ENCODE results near the gene FALEC. TPM values are rescaled to one million over a fixed set of nuclear protein-coding genes. Genes with fewer than 3 reads are reported as not detected.

Gene FALEC
- polyA plus RNA-seq, 2 of the 4 experiments (the other 2 are of a cell fraction): 0.36 to 0.80 TPM

- ATAC-seq (peak; percentile 44 to 66), DNase-seq (ENCODE audit: low read depth in 1 of 2, low spot score in 1 of 2) (peak; percentile 90 to 91), FAIRE-seq (no peak)
- ChIA-PET CTCF (interaction anchor here (0.5 to 11.6 kb wide), 86 partner anchors 7 to 649 kb away, joined by 3 to 210 read pairs (median 4); partner anchors contain the start of genes ADAMTSL4, CTSK, ENSA and FALEC), POLR2A (interaction anchor here (0.7 to 7.6 kb wide), 19 partner anchors 9 to 420 kb away, joined by 3 to 201 read pairs (median 5); partner anchors contain the start of genes ENSA, FALEC, GOLPH3L and MCL1)
- Histone ChIP-seq H3K4me3 (peak overlapping the region; percentile 46), H3K9me3 (no peaks in the 10 kb centered on the region), H3K4me2 (peak overlapping the region; percentile 96), H3K27ac (peak overlapping the region; percentile 97 to 99), H3K4me1 (peaks cover 50% of the 10 kb centered on the region)
- 17% methylated on average over 16 of the region's 17 CpGs for WGBS (ENCODE audit: missing lambda C conversion rate)
- TF ChIP-seq CBX8 (IDR thresholded peaks at IDR 0.05) (no peak), KDM1A (IDR thresholded peaks at IDR 0.05; ENCODE audit: low read depth) (no peak), MYC (IDR thresholded peaks at IDR 0.05; ENCODE audit: borderline replicate concordance, low read length) (no peak), SMC3 (IDR thresholded peaks at IDR 0.05) (peak; percentile 79), RNF2 (IDR thresholded peaks at IDR 0.05; ENCODE audit: borderline replicate concordance, low read depth) (no peak), MAFK (IDR thresholded peaks at IDR 0.05; ENCODE audit: partially characterized antibody) (no peak), NFE2L2 (conservative IDR thresholded peaks at IDR 0.05; ENCODE audit: low read length) (no peak), GATA3 (IDR thresholded peaks at IDR 0.05; ENCODE audit: borderline replicate concordance) (no peak), POLR2A (IDR thresholded peaks at IDR 0.05; ENCODE audit: low read length) (no peak), HES2 (IDR thresholded peaks at IDR 0.05) (no peak), JUNB (IDR thresholded peaks at IDR 0.05) (no peak), ZFP36 (IDR thresholded peaks at IDR 0.05; ENCODE audit: borderline replicate concordance, partially characterized antibody) (no peak), CHD4 (IDR thresholded peaks at IDR 0.05; ENCODE audit: borderline replicate concordance) (no peak), ZSCAN20 (CRISPR knock-in tag; IDR thresholded peaks at IDR 0.05) (no peak), HOXB5 (CRISPR knock-in tag; IDR thresholded peaks at IDR 0.05) (no peak), FOSL2 (IDR thresholded peaks at IDR 0.05) (no peak), FOSL2 (CRISPR knock-in tag; IDR thresholded peaks at IDR 0.05) (no peak), REST (IDR thresholded peaks at IDR 0.05) (no peak), FOSB (CRISPR knock-in tag; IDR thresholded peaks at IDR 0.05) (no peak), TP53 (CRISPR knock-in tag; IDR thresholded peaks at IDR 0.05) (no peak), HMGXB4 (CRISPR knock-in tag; IDR thresholded peaks at IDR 0.05; ENCODE audit: borderline replicate concordance) (no peak), CHD2 (IDR thresholded peaks at IDR 0.05; ENCODE audit: low read length, partially characterized antibody) (no peak), POLR2AphosphoS2 (conservative IDR thresholded peaks at IDR 0.05; ENCODE audit: low read length) (peak; percentile 58; the same call in 1 of the 2 replicates), RARB (CRISPR knock-in tag; IDR thresholded peaks at IDR 0.05) (no peak), PHF8 (IDR thresholded peaks at IDR 0.05; ENCODE audit: borderline replicate concordance, low read depth) (no peak), NR3C1 (IDR thresholded peaks at IDR 0.05) (no peak), RAD21 (conservative IDR thresholded peaks at IDR 0.05 in 1 of 2, IDR thresholded peaks at IDR 0.05 in 1 of 2) (peak; percentile 80 to 85), EHMT2 (IDR thresholded peaks at IDR 0.05; ENCODE audit: low read depth) (no peak), TFCP2L1 (CRISPR knock-in tag; IDR thresholded peaks at IDR 0.05) (no peak), FOXS1 (CRISPR knock-in tag; IDR thresholded peaks at IDR 0.05) (no peak), SREBF2 (IDR thresholded peaks at IDR 0.05) (no peak), MAZ (IDR thresholded peaks at IDR 0.05; ENCODE audit: borderline replicate concordance, low read depth, low read length) (0 out of 2 replicates have a peak, but pooled peaks have one; percentile 12), EHF (CRISPR knock-in tag; IDR thresholded peaks at IDR 0.05) (no peak), CEBPB (IDR thresholded peaks at IDR 0.05) (no peak), ESRRA (IDR thresholded peaks at IDR 0.05; ENCODE audit: borderline replicate concordance, low read length) (no peak), NPAS2 (CRISPR knock-in tag; IDR thresholded peaks at IDR 0.05; ENCODE audit: borderline replicate concordance) (no peak)
- TF ChIP-seq, protein P1, sequence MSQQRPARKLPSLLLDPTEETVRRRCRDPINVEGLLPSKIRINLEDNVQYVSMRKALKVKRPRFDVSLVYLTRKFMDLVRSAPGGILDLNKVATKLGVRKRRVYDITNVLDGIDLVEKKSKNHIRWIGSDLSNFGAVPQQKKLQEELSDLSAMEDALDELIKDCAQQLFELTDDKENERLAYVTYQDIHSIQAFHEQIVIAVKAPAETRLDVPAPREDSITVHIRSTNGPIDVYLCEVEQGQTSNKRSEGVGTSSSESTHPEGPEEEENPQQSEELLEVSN (IDR thresholded peaks at IDR 0.05; ENCODE audit: borderline replicate concordance, low read depth): no peak
Measured at GRCh38 chr1:150560576-150561253, 45.2 kb downstream of the FALEC start.
